Amygdala (tissue), 56 donors: ENCODE data around the gene ACE2.

Experiments
- DNase-seq, 56 donors: peaks; one replicate each; lab custom pipeline; 2025; lab: John Stamatoyannopoulos, UW

ACE2 gene

DNA sequence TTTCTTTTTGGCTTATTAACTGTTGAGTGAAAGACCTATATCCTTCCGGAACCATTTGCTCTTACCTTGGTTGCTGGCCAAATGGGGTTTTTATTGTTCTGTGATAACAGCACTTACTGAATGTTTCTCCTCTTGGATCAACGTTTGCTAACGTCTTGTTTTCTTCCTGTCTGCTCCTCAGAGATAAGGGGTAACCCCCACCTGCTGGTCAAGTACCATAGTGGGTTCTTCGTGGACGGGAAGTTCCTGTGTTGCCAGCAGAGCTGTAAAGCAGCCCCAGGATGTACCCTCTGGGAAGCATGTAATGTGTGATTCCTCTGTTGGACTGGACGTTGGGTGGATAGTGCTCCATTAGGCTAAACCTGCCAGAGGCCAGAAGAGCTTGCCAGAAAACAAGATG lies 84.8 kb downstream of the ACE2 start:
- no peak for DNase-seq

DNA sequence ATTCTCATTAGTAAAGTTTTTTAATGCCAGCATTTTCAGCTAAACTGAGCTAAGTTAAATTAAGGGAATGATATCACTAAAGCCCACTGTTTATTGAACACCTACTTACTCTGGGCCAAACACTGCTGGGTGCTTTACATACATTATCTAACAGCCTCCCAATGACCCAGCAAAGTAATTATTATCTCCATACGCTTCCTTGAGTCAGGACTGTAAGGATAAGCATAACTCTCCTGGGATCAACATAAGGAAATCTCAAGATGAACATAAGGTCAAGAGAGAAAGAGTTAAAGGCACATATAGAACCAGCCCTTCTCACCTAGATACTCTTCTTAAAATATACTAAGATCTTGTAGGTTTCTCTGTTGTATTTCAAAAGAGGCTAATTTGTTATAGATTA lies 86.5 kb downstream of the ACE2 start:
- no peak for DNase-seq

- DNase-seq, result no peak
Measured at GRCh38 chrX:15512401-15512965, 88.3 kb downstream of the ACE2 start.

GRCh38 chrX:15511563-15511962 lies 89.2 kb downstream of the ACE2 start:
- peak in 16 of 56 donors; percentile 0 to 26 (median 4) for DNase-seq
